SU-DHL-6 (cell line): Measurements from ENCODE around the gene RHBG.

Experiments used
- CTCF ChIP-seq: fragments of 200-600 bp; sonication (generic); IDR thresholded peaks from one replicate; pipeline ENCODE4 v1.5.1; 2017; ENCODE audit warnings: antibody characterized with exemption, mild to moderate bottlenecking, low read length, moderate library complexity; ENCODE audit not compliant: insufficient read depth, poor library complexity, severe bottlenecking
- EZH2phosphoT487 ChIP-seq: fragments of 200-600 bp; sonication (generic), shearing (Covaris generic); conservative IDR thresholded peaks from 2 replicates; pipeline ENCODE4 v1.6.1; 2018; ENCODE audit warnings: mild to moderate bottlenecking, antibody characterized with exemption, low read length, moderate library complexity, mixed read lengths

- no peak for TF ChIP-seq CTCF
- no peak for TF ChIP-seq EZH2phosphoT487
Observed at GRCh38 chr1:156358641-156359040, 10.4 kb upstream of the RHBG start.
